Tibial nerve (tissue), 3 donors: Measurements from ENCODE around the gene ABO.

Experiments
- POLR2A ChIP-seq, 2 donors: fragments of 450-650 bp; IDR thresholded peaks; one replicate each; pipeline ENCODE4 v1.6.1; 2017; ENCODE audit warnings: antibody characterized with exemption in 2 of 2, mild to moderate bottlenecking in 2 of 2, moderate library complexity in 2 of 2
- TF ChIP-seq, protein P1 (sequence below), 5 experiments: fragments of 200-600 bp in 3 of 5; fragments of 450-650 bp in 2 of 5; sonication (generic) in 3 of 5; IDR thresholded peaks; one replicate each; pipeline ENCODE4 v1.5.1; 2016 to 2019; ENCODE audit warnings: antibody characterized with exemption in 5 of 5, mild to moderate bottlenecking in 3 of 5, moderate library complexity in 2 of 5

DNA sequence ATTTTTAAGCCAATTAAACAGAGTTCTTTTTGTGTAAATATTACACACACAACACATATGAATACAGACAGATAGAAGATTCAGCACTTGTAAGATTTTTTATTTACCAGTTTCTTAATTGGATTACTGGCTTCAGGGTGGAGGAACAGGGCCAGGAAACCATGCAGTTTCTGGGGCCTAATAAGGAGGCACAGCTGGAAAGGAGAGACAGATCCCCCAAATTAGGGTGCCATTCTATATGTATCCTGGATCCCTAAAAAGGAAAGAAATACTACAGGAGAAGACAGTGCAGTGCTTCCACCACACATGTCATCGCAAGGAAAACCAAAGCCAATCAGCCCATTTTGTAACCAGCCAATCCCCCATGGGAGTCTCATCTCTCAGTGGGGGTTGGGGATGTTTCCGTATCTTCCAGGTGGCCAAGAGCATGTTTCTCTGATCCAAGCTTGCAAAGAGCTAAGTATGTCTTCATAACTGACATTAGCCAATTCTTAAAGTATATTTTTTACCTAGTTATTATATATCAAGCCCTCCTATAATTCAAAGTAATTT lies 15.8 kb upstream of the ABO start:
- TF ChIP-seq POLR2A (IDR thresholded peaks at IDR 0.05) = no peak
- TF ChIP-seq, protein P1, sequence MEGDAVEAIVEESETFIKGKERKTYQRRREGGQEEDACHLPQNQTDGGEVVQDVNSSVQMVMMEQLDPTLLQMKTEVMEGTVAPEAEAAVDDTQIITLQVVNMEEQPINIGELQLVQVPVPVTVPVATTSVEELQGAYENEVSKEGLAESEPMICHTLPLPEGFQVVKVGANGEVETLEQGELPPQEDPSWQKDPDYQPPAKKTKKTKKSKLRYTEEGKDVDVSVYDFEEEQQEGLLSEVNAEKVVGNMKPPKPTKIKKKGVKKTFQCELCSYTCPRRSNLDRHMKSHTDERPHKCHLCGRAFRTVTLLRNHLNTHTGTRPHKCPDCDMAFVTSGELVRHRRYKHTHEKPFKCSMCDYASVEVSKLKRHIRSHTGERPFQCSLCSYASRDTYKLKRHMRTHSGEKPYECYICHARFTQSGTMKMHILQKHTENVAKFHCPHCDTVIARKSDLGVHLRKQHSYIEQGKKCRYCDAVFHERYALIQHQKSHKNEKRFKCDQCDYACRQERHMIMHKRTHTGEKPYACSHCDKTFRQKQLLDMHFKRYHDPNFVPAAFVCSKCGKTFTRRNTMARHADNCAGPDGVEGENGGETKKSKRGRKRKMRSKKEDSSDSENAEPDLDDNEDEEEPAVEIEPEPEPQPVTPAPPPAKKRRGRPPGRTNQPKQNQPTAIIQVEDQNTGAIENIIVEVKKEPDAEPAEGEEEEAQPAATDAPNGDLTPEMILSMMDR (IDR thresholded peaks at IDR 0.05) = no peak
